Erythroblast (primary cell): Measurements from ENCODE around the gene MTPN.

Experiments used
- GATA1 ChIP-seq: IDR thresholded peaks from 2 replicates; pipeline ENCODE4 v1.6.1; 2011; ENCODE audit warnings: low read depth, mild to moderate bottlenecking, control low read depth, low read length, moderate library complexity
- POLR2A ChIP-seq: IDR thresholded peaks from 2 replicates; pipeline ENCODE4 v1.6.1; 2011; ENCODE audit warnings: mild to moderate bottlenecking, low read length

DNA sequence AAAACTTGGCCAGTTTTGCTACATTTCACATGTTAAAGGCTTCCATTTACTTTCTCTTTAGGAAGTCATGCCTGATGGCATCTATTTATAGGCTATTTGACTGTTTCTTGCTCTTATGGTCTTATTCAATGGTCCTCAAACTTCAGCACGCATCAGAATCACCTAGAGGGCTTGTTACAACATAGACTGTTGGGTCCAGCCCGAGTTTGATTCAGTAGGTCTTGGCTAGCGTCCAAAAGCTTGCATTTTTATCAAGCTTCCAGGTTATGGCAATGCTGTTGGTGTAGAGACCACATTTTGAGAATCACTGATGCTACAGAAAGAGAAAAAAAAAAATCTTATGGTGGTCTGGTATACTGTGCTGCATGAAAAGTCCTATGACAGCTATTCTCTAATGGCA is 51.9 kb downstream of the MTPN start:
- TF ChIP-seq POLR2A (no peak), GATA1 (no peak)
